Right lung (tissue), 5 donors: ENCODE measurements around the gene TAL2. TPM values are rescaled to one million over a fixed set of nuclear protein-coding genes. Genes with fewer than 3 reads are reported as not detected.

ENCODE experiments used
- DNase-seq, 2 donors: peaks; one replicate each; pipeline ENCODE4 v3.0.0-alpha.2; 2013
- polyA plus RNA-seq, 5 donors: library from polyadenylated mRNA; unstranded; fragments of 120-200 nt; gene quantifications; one replicate each; pipeline versions ENCODE4 v1.2.1 to v1.2.3, GENCODE V29; 2013; ENCODE audit warnings: inconsistent platforms in 1 of 5, low replicate concordance in 1 of 5; ENCODE audit not compliant: insufficient read length in 5 of 5, insufficient read depth in 1 of 5

Gene TAL2
- polyA plus RNA-seq, 5 donors, result 0.46 to 0.76 (median 0.54) TPM; not detected in 1

GRCh38 chr9:105706156-105706555 is 43.9 kb downstream of the TAL2 start:
- no peak for DNase-seq

- no peak for DNase-seq
Measured at GRCh38 chr9:105708405-105708804, 46.1 kb downstream of the TAL2 start.

- no peak for DNase-seq
Measured at GRCh38 chr9:105710638-105711037, 48.4 kb downstream of the TAL2 start.

GRCh38 chr9:105711867-105712266 is 49.6 kb downstream of the TAL2 start:
- no peak for DNase-seq

- DNase-seq, result no peak
Measured at GRCh38 chr9:105712297-105712696, 50.0 kb downstream of the TAL2 start.

Other genes starting within 250 kb of the TAL2 start
- 1 to 10 TPM; 5.2 to 10.0 (median 9.0) TPM for gene FSD1L, start 214.4 kb upstream of the TAL2 start, polyA plus RNA-seq
- gene FKTN, start 104.3 kb upstream of the TAL2 start, polyA plus RNA-seq, result 10 to 100 TPM; 16.0 to 40.2 (median 27.4) TPM
- 10 to 100 TPM; 13.9 to 19.3 (median 16.0) TPM for gene TMEM38B, start 32.1 kb downstream of the TAL2 start, polyA plus RNA-seq